Myocyte (in vitro differentiated cells): ENCODE data around the gene TEX53. TPM values are rescaled to one million over a fixed set of nuclear protein-coding genes. Genes with fewer than 3 reads are reported as not detected.

Source experiments
- DNase-seq: peaks from one replicate; pipeline ENCODE4 v3.0.0-alpha.2; 2012; ENCODE audit warnings: low read depth
- polyA plus RNA-seq: library from polyadenylated mRNA; unstranded; fragments of >200 nt; gene quantifications from one replicate; pipeline ENCODE4 v1.2.1, GENCODE V29; 2012; ENCODE audit warnings: missing spikeins
- total RNA-seq: library from RNA; depleted of rRNA; stranded (reverse); fragments of >200 nt; gene quantifications from 2 replicates; pipeline ENCODE4 v1.2.3, GENCODE V29; 2014

TEX53 gene
- not detected in 2 replicates for total RNA-seq
- not detected for polyA plus RNA-seq

- DNase-seq: no peak
These were observed at the start of gene TEX53 for GRCh38 chr9:114657705-114658104. TSS of gene TEX53 (minus strand) at chr9:114657805. CDS start at chr9:114657774, 31 bp downstream.

- DNase-seq: no peak
These were observed 49.1 kb upstream of the TEX53 start for GRCh38 chr9:114706711-114707110.

GRCh38 chr9:114701988-114702387 lies 44.4 kb upstream of the TEX53 start:
- DNase-seq: peak; percentile 20

- DNase-seq: no peak
These were observed 40.3 kb upstream of the TEX53 start for GRCh38 chr9:114697951-114698351.

GRCh38 chr9:114696814-114697544 lies 39.4 kb upstream of the TEX53 start:
- peak; percentile 33 for DNase-seq

- DNase-seq: no peak
These were observed 38.3 kb upstream of the TEX53 start for GRCh38 chr9:114695948-114696347.

GRCh38 chr9:114694719-114695269 lies 37.2 kb upstream of the TEX53 start:
- DNase-seq: peak; percentile 30

GRCh38 chr9:114694146-114694545 lies 36.5 kb upstream of the TEX53 start:
- peak; percentile 46 for DNase-seq

GRCh38 chr9:114693248-114693855 lies 35.7 kb upstream of the TEX53 start:
- DNase-seq: peak; percentile 50

- no peak for DNase-seq
These were observed 34.3 kb upstream of the TEX53 start for GRCh38 chr9:114691956-114692295.

- peak; percentile 87 for DNase-seq
These were observed 33.7 kb upstream of the TEX53 start for GRCh38 chr9:114691046-114691955.

- DNase-seq: no peak
These were observed 32.7 kb upstream of the TEX53 start for GRCh38 chr9:114690308-114690707.

- no peak for DNase-seq
These were observed 32.2 kb upstream of the TEX53 start for GRCh38 chr9:114689813-114690212.

- DNase-seq: peak; percentile 10
These were observed 31.5 kb upstream of the TEX53 start for GRCh38 chr9:114688909-114689610.

- DNase-seq: no peak
These were observed 30.8 kb upstream of the TEX53 start for GRCh38 chr9:114688379-114688778.

GRCh38 chr9:114687034-114687433 lies 29.4 kb upstream of the TEX53 start:
- no peak for DNase-seq

- no peak for DNase-seq
These were observed 28.3 kb upstream of the TEX53 start for GRCh38 chr9:114685951-114686350.

- no peak for DNase-seq
These were observed 26.4 kb upstream of the TEX53 start for GRCh38 chr9:114684036-114684435.

GRCh38 chr9:114682846-114683245 lies 25.2 kb upstream of the TEX53 start:
- peak; percentile 66 for DNase-seq

- DNase-seq: peak; percentile 65
These were observed 24.2 kb upstream of the TEX53 start, which contains the start of gene TEX48 for GRCh38 chr9:114681594-114682332. TSS of gene TEX48 (minus strand) at chr9:114682192. CDS start at chr9:114671723, 10,469 bp downstream.
